ENCODE results near the gene FTHL17.

- no peak for TF ChIP-seq CTCF (IDR thresholded peaks at IDR 0.05)
- no peak for TF ChIP-seq POLR2A (IDR thresholded peaks at IDR 0.05)
Measured at GRCh38 chrX:31092970-31093638, 21.3 kb upstream of the FTHL17 start.
